Fibroblast of the aortic adventitia (primary cell): ENCODE data around the gene CEMIP. TPM values are rescaled to one million over a fixed set of nuclear protein-coding genes. Genes with fewer than 3 reads are reported as not detected.
"Not testable (repeated sequence)": the region's sequence is repeated elsewhere in the genome, so short reads cannot be mapped to it uniquely, and the experiment has no call there.

Source experiments
- DNase-seq: peaks from one replicate; pipeline ENCODE4 v3.0.0-alpha.2; 2010; ENCODE audit warnings: low read depth
- H3K4me3 ChIP-seq: 2 replicates; pipeline ENCODE4 v1.5.1; 2011; ENCODE audit warnings: low read depth, mild to moderate bottlenecking, control low read depth, low read length, moderate library complexity
- total RNA-seq: library from RNA; depleted of rRNA; stranded (reverse); fragments of >200 nt; gene quantifications from 2 replicates; pipeline ENCODE4 v1.2.3, GENCODE V29; 2012; ENCODE audit warnings: low replicate concordance
- TF ChIP-seq, protein P1 (sequence below): IDR thresholded peaks from 2 replicates; pipeline ENCODE4 v1.5.1; 2011; ENCODE audit warnings: mild to moderate bottlenecking, low read length, control low read depth, inconsistent platforms; ENCODE audit not compliant: insufficient read depth

CEMIP gene
- total RNA-seq, 1 donor, result 225 TPM

DNA sequence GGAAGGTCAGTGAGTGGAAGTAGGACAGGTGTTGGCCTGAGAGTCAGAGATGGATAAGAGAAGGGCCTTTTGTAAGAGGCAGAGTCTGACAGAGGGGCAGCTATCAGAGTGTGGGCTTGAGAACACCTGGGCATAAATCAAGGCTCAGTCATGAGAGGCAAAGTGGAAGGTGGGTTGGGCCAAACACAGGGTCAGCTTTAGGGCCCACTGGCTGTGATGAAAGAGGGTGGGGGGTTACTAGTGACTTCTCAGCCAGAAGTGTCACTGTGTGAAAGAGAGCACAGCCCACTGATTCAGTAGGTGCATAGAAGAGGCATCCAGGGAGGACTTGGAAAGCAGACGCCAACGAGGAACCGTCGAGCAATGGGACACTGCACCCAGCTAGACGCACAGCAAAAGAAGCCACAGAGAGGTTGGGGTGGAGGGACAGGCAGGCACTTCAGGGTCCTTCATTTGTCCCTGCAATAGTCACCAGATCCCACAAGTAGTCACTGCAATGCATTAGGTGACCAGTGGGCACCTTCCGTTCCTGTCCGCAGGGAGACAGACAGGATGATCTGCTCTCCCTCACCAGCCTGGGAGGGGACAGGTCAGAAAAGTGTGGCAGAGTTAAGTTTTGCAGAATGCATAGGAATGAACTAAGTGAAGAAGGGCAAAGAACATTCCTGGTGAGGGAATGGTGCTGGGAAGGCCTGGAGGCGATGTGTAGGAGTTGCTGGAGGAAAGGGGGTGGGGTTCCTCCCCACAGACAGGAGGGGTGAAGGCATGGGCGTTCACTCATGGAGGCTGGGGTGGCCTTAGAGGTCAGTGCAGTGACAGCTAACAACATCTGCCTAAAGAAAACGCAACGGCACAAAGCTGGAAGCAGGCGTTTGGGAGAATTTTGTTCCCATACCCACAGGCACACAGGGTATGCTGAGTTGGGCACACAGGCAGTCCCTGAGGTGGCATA lies 174.1 kb downstream of the CEMIP start:
- no peak overlapping the region for H3K4me3 ChIP-seq
- peak; percentile 54 for DNase-seq
- TF ChIP-seq, protein P1, sequence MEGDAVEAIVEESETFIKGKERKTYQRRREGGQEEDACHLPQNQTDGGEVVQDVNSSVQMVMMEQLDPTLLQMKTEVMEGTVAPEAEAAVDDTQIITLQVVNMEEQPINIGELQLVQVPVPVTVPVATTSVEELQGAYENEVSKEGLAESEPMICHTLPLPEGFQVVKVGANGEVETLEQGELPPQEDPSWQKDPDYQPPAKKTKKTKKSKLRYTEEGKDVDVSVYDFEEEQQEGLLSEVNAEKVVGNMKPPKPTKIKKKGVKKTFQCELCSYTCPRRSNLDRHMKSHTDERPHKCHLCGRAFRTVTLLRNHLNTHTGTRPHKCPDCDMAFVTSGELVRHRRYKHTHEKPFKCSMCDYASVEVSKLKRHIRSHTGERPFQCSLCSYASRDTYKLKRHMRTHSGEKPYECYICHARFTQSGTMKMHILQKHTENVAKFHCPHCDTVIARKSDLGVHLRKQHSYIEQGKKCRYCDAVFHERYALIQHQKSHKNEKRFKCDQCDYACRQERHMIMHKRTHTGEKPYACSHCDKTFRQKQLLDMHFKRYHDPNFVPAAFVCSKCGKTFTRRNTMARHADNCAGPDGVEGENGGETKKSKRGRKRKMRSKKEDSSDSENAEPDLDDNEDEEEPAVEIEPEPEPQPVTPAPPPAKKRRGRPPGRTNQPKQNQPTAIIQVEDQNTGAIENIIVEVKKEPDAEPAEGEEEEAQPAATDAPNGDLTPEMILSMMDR, result no peak

DNA sequence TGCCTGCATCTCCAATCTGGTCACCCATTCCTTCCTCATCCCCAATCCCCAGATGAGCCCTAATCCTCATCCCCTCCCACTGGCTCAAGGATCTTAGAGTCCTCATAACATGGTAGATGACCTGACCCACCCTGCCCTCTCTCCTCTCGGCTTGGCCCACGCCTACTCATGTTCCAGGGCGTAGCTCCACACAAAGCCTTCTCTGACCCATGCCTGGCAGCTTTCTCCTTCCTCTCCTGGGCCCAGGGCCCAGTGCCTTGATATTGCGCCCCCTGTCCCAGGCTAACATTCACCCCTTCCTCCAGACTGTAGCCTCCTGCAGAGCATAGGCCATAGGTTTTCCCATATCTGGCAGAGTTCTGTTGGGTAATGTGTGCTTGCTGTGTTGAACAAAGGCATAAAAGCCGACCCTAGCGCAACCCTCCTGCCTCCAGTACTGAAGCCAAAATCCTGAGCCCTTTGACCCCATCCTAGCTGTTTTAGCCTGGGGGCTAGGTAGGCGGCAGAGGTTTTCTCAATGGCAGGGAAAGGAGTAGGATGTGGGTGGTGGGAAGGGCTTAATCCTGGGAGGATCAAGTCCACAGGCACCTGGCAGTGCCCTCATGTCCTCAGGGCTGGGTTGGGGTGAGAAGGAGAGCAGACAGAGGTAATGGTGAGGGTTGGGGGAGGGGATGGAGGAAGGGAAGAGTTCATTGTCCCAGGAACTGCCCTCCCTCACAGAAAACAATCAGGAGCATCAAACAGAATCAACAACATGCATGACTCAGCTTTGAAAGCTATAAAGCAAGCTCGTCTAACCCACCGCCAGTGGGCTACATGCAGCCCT lies 175.0 kb downstream of the CEMIP start:
- H3K4me3 ChIP-seq, result no peak overlapping the region
- DNase-seq, result peak; percentile 61
- TF ChIP-seq, protein P1, result no peak

DNA sequence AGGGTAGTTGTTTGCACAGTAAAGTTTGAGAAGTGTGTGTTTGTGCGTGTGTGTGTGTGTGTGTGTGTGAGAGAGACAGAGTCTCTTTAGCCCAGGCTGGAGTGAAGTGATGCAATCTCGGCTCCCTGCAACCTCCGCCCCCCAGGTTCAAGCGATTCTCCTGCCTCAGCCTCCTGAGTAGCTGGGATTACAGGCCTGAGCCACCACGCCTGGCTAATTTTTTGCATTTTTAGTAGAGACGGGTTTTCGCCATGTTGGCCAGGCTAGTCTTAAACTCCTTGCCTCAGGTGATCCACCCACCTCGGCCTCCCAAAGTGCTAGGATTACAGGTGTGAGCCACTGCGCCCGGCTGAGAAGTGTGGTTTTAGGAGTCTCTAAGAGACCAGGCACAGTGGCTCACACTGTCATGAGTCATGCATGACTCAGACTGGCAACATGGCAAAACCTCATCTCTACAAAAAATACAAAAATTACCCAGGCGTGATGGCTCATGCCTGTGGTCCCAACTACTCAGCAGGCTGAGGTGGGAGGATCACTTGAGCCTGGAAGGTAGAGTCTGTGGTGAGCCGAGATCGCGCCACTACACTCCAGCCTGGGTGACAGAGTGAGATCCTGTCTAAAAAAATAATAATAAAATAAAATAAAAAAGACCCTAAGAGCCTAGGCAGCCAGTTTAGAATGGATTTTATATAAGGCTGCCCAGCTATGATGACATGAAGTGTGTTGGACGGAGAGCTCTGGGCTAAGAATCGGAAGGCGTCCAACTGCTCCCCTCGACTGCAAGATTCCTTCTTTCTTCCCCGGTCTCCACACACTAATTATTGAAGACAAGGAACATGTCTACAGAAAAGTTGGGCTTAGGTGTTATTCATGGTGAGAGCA lies 176.6 kb downstream of the CEMIP start:
- peak; percentile 89 for DNase-seq
- not testable (repeated sequence) for H3K4me3 ChIP-seq

DNA sequence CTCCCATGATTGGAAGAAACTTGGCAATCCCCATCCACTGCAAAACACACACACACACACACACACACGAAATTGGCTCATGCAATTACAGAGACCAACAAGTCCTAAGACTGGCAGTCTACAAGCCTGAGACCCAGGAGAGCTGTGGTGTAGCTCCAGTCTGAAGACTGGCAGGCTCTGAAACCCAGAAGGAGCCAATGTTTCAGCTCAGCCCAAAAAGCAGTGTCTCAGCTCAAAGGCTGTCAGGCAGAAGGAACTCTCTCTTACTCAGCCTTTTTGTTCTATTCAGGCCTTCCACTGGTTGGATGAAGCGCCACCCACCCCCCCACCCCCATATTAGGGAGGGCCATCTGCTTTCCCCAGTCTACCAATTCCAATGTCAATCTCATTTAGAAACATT lies 178.4 kb downstream of the CEMIP start:
- TF ChIP-seq, protein P1, result no peak
- H3K4me3 ChIP-seq, result no peak overlapping the region
- peak; percentile 70 for DNase-seq

DNA sequence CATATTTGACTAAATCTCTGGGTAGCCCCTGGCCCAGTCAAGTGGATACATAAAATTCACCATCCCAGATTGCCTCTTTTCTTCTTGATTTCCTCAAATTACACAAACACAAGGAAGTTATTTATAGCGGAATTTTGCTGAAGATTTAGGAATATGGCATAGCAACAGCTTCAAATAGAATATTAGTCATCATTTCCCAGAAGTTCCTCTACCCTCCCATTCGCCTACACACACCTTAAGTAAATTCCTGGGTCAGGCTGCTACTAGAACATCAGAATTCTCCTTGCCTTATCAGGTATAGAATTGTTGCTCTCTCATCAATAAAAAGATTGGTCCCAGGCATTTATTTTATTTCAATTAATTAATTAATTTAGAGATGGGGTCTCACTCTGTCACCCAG lies 178.8 kb downstream of the CEMIP start:
- TF ChIP-seq, protein P1, result no peak
- peak; percentile 52 for DNase-seq

DNA sequence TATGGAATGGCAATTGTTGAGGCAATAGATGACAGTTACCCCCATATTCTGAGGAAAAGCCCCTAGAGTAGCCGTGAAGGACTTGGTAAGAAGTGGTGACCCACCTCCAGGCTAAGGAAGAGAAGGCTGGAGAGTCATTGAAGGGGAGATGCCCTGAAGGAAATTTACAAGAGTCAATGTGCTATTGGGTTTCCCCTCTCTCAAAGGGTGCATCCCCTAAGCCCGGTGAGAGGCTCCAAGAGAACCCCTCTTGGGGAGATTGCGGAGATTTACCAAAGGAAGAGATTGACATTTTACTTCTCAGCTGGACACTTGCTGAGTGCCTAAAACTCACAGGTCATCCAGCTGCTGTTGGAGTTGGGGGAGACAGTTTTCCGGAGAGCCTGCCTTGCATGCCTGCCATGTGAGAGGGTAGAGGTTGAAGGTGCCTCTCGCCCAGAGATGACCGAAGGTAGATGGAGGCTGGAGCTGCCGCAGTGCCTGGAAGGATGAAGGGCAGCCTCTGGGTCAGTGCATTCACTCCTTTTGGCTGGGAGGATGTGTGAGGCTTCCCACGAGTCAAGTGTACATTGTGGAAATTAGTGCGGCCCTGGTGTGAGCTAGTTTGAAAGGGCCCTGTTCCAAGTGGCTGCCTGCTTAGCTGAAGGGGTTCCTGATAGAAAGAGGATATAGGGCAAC lies 179.8 kb downstream of the CEMIP start:
- peak; percentile 29 for DNase-seq
- no peak overlapping the region for H3K4me3 ChIP-seq
- TF ChIP-seq, protein P1, result no peak

More for the DNA sequence above, 178.8 kb downstream of the CEMIP start:
- H3K4me3 ChIP-seq, result no peak overlapping the region

DNA sequence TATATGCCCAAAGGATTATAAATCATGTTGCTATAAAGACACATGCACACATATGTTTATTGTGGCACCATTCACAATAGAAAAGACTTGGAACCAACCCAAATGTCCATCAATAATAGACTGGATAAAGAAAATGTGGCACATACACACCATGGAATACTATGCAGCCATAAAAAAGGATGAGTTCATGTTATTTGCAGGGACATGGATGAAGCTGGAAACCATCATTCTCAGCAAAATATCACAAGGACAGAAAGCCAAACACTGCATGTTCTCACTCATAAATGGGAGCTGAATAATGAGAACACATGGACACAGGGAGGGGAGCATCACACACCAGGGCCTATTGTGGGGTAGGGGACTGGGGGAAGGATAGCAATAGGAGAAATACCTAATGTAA lies 186.3 kb downstream of the CEMIP start:
- not testable (repeated sequence) for H3K4me3 ChIP-seq, DNase-seq
